Measurements from ENCODE around the gene TAS2R46.

DNA sequence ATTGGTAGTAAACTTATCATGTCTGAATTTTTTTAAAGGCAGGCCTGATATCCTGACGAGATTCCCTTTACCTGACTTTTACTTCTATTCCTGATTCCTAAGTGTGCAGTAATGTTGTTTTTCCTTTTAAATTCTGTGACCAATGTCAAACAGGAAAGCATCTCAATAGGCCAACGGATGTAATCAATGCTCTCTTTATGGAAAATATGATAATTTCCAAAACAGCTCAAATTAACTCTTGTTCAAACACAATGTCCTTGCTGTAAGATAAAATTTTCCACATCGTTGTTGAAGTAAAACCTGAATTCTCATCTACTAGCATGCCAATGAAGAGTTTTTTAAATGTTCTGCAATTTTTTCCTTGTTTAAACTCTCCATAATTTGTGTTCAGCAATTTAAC, 22.9 kb downstream of the TAS2R46 start:
- TF ChIP-seq, protein P1, sequence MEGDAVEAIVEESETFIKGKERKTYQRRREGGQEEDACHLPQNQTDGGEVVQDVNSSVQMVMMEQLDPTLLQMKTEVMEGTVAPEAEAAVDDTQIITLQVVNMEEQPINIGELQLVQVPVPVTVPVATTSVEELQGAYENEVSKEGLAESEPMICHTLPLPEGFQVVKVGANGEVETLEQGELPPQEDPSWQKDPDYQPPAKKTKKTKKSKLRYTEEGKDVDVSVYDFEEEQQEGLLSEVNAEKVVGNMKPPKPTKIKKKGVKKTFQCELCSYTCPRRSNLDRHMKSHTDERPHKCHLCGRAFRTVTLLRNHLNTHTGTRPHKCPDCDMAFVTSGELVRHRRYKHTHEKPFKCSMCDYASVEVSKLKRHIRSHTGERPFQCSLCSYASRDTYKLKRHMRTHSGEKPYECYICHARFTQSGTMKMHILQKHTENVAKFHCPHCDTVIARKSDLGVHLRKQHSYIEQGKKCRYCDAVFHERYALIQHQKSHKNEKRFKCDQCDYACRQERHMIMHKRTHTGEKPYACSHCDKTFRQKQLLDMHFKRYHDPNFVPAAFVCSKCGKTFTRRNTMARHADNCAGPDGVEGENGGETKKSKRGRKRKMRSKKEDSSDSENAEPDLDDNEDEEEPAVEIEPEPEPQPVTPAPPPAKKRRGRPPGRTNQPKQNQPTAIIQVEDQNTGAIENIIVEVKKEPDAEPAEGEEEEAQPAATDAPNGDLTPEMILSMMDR (IDR thresholded peaks at IDR 0.05) = no peak
- TF ChIP-seq POLR2A (IDR thresholded peaks at IDR 0.05) (no peak), EP300 (IDR thresholded peaks at IDR 0.05) (no peak), POLR2AphosphoS5 (IDR thresholded peaks at IDR 0.05) (no peak)

All from gastroesophageal sphincter (tissue), 3 donors.